GM20000 (cell line): ENCODE data around the gene ERCC2.

Experiments
- DNase-seq: peaks from one replicate; pipeline ENCODE4 v3.0.0; 2012; ENCODE audit warnings: low spot score
- TF ChIP-seq, protein P1 (sequence below): IDR thresholded peaks from 2 replicates; pipeline ENCODE4 v1.5.1; 2012; ENCODE audit warnings: mild to moderate bottlenecking, control low read depth; ENCODE audit errors: extremely low read depth, missing control alignments

Gene ERCC2

DNA sequence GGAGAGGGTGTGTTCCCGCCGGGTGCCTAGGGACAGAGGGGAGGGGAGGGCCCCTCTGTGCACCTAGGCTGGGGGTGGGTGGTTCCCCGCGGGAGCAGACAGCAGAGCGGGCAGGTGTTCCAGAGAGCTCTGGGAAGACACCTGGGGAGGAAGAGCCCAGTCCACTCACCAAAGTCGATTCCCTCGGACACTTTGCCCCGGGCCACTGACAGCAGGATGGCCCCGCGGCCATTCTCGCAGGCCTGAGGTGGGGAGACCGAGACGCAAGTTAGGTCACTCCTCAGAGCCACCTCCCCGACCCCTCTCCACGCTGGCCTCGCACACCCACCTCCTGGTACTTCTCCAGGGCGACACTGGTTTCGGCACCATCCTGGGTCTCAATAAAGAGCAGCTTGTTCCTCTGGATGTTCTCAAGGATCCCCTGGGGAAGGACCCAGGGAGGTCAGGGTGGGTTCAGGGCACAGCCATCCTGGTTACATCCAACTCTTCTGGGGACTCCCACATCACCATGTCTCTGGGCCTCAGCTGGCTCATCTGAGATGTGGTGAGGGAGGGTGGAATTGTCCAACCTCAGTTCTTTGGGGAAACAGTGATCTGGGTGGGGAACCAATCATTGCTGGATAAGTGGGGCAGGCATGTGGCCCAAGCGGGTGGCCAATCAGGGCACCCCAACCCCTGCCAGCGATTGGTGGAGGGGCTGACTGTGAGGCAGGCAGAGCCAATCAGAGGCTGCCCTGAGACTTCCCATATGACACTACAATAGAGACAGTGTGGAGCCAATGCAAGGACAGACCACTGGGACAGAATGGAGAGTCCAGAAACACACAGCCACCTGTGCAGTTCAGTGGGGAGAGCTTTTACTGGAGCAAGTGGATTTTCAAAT is 17.2 kb downstream of the ERCC2 start:
- DNase-seq = no peak
- TF ChIP-seq, protein P1, sequence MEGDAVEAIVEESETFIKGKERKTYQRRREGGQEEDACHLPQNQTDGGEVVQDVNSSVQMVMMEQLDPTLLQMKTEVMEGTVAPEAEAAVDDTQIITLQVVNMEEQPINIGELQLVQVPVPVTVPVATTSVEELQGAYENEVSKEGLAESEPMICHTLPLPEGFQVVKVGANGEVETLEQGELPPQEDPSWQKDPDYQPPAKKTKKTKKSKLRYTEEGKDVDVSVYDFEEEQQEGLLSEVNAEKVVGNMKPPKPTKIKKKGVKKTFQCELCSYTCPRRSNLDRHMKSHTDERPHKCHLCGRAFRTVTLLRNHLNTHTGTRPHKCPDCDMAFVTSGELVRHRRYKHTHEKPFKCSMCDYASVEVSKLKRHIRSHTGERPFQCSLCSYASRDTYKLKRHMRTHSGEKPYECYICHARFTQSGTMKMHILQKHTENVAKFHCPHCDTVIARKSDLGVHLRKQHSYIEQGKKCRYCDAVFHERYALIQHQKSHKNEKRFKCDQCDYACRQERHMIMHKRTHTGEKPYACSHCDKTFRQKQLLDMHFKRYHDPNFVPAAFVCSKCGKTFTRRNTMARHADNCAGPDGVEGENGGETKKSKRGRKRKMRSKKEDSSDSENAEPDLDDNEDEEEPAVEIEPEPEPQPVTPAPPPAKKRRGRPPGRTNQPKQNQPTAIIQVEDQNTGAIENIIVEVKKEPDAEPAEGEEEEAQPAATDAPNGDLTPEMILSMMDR = no peak

DNA sequence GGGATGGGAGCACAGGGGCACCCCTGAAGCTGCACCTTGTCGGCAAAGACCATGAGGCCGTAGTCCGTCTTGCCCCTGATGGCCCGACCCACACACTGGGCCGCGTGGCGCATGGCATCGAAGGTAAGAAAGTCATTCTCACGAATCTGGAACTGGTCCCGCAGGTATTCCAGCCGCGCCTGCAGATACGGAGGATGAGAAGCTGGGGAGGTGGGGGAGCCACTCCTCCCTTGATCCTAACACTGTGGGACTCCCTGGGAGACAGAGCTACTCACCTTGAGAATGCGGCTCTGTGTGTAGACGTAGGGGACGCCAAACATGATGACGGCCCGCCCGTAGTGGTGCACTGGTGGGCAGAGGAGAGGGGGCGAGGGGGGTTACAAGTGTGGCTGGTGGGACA is 17.9 kb downstream of the ERCC2 start:
- DNase-seq = no peak
- TF ChIP-seq, protein P1 = no peak

DNA sequence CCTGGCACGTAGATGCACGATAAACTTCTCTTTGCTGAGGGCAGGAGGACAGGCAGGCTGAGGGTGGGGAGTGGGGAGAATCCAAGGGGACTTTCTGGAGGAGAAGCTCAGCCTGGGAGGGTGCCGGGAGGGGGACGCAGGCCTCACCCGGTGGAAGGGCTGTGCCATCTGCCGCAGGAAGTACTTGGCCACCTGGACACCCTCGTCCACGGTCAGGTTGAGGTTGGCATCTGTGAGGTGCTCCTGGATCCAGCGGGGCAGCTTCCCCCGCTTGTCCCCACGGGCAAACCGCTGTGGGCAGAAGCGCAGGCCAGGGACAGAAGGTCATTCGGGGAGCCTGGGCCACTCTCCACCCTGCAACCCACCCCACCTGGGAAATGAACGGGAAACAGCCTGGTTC is 18.3 kb downstream of the ERCC2 start:
- TF ChIP-seq, protein P1 = no peak
- no peak for DNase-seq

DNA sequence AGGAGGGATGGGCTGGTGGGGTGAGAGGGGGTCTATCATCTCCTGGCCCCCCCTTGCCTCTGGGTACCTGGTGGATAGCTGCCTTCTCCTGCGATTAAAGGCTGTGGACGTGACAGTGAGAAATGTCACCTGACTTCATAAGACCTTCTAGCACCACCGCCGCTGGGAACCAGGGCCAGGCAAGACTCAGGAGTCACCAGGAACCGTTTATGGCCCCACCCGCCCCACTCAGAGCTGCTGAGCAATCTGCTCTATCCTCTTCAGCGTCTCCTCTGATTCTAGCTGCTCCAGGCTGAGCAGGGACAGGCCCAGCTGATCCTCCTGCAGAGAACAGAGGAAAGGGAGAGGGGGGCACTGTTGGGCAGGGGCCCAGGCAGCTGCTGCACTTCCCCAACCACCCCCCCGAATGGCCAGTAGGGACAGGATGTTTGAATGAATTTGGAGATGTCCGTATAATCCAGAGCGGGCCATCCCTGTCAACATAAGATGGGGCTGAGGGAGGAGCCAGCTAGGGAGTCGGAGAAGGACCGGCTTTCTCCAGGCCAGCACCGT is 18.9 kb downstream of the ERCC2 start:
- DNase-seq = no peak
- TF ChIP-seq, protein P1 = no peak

DNA sequence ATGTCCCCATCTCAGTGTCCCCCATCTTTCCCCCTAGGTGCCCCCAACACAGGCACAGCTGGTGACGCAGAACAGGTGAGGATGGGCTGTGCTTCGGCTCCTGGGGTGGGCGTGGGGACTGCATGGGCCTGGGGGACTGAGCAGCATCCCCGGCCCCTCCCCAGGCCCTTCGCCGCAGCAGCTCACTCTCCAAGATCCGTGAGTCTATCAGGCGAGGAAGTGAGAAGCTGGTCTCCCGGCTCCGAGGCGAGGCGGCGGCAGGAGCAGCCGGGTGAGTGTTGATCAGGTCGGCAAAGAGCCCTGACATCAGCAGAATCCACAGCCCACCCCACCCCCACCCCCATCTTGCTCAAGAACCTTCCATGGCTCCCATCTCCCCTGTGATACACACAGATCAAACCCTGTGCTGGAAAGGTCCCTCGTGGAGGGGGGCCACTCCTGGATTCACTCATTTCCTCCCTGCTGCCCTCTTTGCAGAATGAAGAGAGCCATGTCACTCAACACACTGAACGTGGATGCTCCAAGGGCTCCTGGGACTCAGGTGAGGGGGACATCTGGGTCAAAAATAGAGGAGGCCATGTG is 19.8 kb downstream of the ERCC2 start:
- TF ChIP-seq, protein P1 = no peak
- DNase-seq = no peak

DNA sequence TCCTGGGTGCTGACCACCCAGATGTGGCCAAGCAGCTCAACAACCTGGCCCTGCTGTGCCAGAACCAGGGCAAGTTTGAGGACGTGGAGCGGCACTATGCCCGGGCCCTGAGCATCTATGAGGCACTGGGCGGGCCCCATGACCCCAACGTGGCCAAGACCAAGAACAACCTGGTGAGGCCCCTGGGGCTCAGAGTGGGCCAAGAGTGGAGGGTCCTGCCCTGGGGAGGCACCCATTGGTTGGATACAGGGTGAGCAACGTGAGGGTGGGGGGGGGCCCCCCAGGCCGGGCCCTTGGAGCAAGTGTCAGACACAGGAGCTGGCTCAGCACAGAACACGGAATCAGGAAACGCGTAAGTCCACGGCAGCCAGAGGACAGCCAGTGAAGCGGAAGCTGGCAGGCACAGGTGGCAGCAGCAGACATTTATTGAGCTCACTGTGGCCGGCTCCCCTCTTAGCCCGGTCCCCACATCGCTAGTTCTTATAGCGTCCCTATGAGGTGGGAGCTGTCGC is 20.9 kb downstream of the ERCC2 start:
- DNase-seq = no peak
- TF ChIP-seq, protein P1 = no peak

DNA sequence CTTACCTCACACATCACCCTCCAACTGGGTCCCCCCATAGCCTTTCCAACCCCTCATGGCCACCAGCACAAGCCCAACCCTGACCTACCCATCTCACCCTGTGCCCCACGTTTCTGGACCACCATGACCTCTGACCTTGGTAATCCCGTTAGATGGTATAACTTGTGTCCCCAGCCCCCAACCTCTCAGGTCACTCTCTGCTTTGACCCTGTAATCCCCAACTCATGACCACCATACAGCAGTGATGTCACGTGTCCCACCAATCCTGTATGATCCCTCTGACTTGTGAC is 21.3 kb downstream of the ERCC2 start:
- DNase-seq = no peak
- TF ChIP-seq, protein P1 = no peak
